Smooth muscle cell (in vitro differentiated cells): ENCODE data around the gene SRGAP3. TPM values are rescaled to one million over a fixed set of nuclear protein-coding genes. Genes with fewer than 3 reads are reported as not detected.

Experiments
- DNase-seq: peaks from one replicate; lab custom pipeline; 2025; ENCODE audit not compliant: unreplicated experiment; lab: John Stamatoyannopoulos, UW
- H2AFZ ChIP-seq: fragments of 200-600 bp; sonication (generic); 2 replicates; pipeline ENCODE4 v1.6.0; 2016; ENCODE audit warnings: antibody characterized with exemption, low read depth, mild to moderate bottlenecking
- H3F3A ChIP-seq: fragments of 200-600 bp; sonication (generic); 2 replicates; pipeline ENCODE4 v1.6.0; 2017; ENCODE audit warnings: antibody characterized with exemption, low read depth
- H3K27ac ChIP-seq: fragments of 200-600 bp; sonication (generic); 2 replicates; pipeline ENCODE4 v1.5.1; 2016; ENCODE audit warnings: low read depth, mild to moderate bottlenecking
- H3K27me3 ChIP-seq: fragments of 200-600 bp; sonication (generic); 2 replicates; pipeline ENCODE4 v1.6.1; 2016; ENCODE audit warnings: low read depth, mild to moderate bottlenecking
- H3K36me3 ChIP-seq: fragments of 200-600 bp; sonication (generic); 2 replicates; pipeline ENCODE4 v1.5.1; 2016; ENCODE audit warnings: low read depth
- H3K4me1 ChIP-seq: fragments of 200-600 bp; sonication (generic); 2 replicates; pipeline ENCODE4 v1.5.1; 2016; ENCODE audit warnings: low read depth
- H3K4me2 ChIP-seq: fragments of 200-600 bp; sonication (generic); 2 replicates; pipeline ENCODE4 v1.6.0; 2016; ENCODE audit warnings: mild to moderate bottlenecking
- H3K4me3 ChIP-seq: fragments of 200-600 bp; sonication (generic); 2 replicates; pipeline ENCODE4 v1.5.1; 2016; ENCODE audit warnings: mild to moderate bottlenecking
- H3K79me2 ChIP-seq: fragments of 200-600 bp; sonication (generic); 2 replicates; pipeline ENCODE4 v1.6.0; 2016; ENCODE audit warnings: low read depth, mild to moderate bottlenecking
- H3K9ac ChIP-seq: fragments of 200-600 bp; sonication (generic); 2 replicates; pipeline ENCODE4 v1.6.0; 2016; ENCODE audit warnings: low read depth
- H3K9me3 ChIP-seq: fragments of 200-600 bp; sonication (generic); replicated peaks from 2 replicates; pipeline ENCODE4 v1.5.1; 2016; ENCODE audit warnings: low read depth
- H4K20me1 ChIP-seq: fragments of 200-600 bp; sonication (generic); 2 replicates; pipeline ENCODE4 v1.6.0; 2016; ENCODE audit warnings: low read depth
- CTCF ChIP-seq: fragments of 200-600 bp; sonication (generic); IDR thresholded peaks from 2 replicates; pipeline ENCODE4 v1.5.1; 2017; ENCODE audit warnings: borderline replicate concordance, mild to moderate bottlenecking, antibody characterized with exemption; ENCODE audit not compliant: insufficient read depth, poor library complexity, severe bottlenecking
- WGBS: methylation state at CpG from one replicate; pipeline ENCODE4 v1.1.7; 2016; ENCODE audit warnings: low lambda C conversion rate; 5-methylcytosine and 5-hydroxymethylcytosine counted together
- polyA plus RNA-seq: library from polyadenylated mRNA; unstranded; fragments of >200 nt; fragmentation: Nextera tagmentation; extraction: Ambion mirVana; gene quantifications from 2 replicates; pipeline ENCODE4 v1.2.1, GENCODE V29; 2016
- total RNA-seq: library from RNA; depleted of rRNA; stranded (reverse); fragments of >200 nt; gene quantifications from 2 replicates; pipeline ENCODE4 v1.2.3, GENCODE V29; 2014

Gene SRGAP3
- total and polyA plus RNA-seq, 2 experiments from 2014 or later: 1.5 to 3.1 TPM

GRCh38 chr3:8972639-8973038 is 276.8 kb downstream of the SRGAP3 start:
- H3K9me3 ChIP-seq: no peaks in the 10 kb centered on the region
- no peaks in the 10 kb centered on the region for H3K36me3 ChIP-seq
- no peaks in the 10 kb centered on the region for H3F3A ChIP-seq
- WGBS: 81% methylated on average over 2 of the region's 2 CpGs
- H4K20me1 ChIP-seq: no peaks in the 10 kb centered on the region
- H3K4me3 ChIP-seq: no peak overlapping the region
- no peak overlapping the region for H3K4me2 ChIP-seq
- no peaks in the 10 kb centered on the region for H3K79me2 ChIP-seq
- no peak overlapping the region for H3K9ac ChIP-seq
- H3K27ac ChIP-seq: no peak overlapping the region
- H3K27me3 ChIP-seq: peaks cover 14% of the 10 kb centered on the region
- TF ChIP-seq CTCF: no peak
- H2AFZ ChIP-seq: no peak overlapping the region
- H3K4me1 ChIP-seq: no peaks in the 10 kb centered on the region
- DNase-seq: no peak

GRCh38 chr3:8970971-8971589 is 278.4 kb downstream of the SRGAP3 start:
- Histone ChIP-seq H3F3A (no peaks in the 10 kb centered on the region), H3K9ac (no peak overlapping the region), H3K27me3 (peaks cover 14% of the 10 kb centered on the region), H4K20me1 (no peaks in the 10 kb centered on the region), H3K27ac (no peak overlapping the region), H3K4me1 (no peaks in the 10 kb centered on the region), H2AFZ (no peak overlapping the region), H3K4me2 (no peak overlapping the region), H3K36me3 (no peaks in the 10 kb centered on the region), H3K4me3 (no peak overlapping the region), H3K79me2 (no peaks in the 10 kb centered on the region), H3K9me3 (no peaks in the 10 kb centered on the region)
- peak; percentile 20 for DNase-seq
- TF ChIP-seq CTCF: peak; percentile 99
- WGBS: 2% methylated on average over 7 of the region's 7 CpGs

GRCh38 chr3:8969241-8969640 is 280.2 kb downstream of the SRGAP3 start:
- Histone ChIP-seq H2AFZ (no peak overlapping the region), H3K4me2 (no peak overlapping the region), H3K36me3 (no peaks in the 10 kb centered on the region), H4K20me1 (no peaks in the 10 kb centered on the region), H3K79me2 (no peaks in the 10 kb centered on the region), H3K9me3 (no peaks in the 10 kb centered on the region), H3K4me1 (no peaks in the 10 kb centered on the region), H3K9ac (no peak overlapping the region), H3K27ac (no peak overlapping the region), H3F3A (no peaks in the 10 kb centered on the region), H3K4me3 (no peak overlapping the region), H3K27me3 (peaks cover 14% of the 10 kb centered on the region)
- no peak for TF ChIP-seq CTCF
- 93% methylated on average over 4 of the region's 4 CpGs for WGBS
- no peak for DNase-seq

GRCh38 chr3:8968375-8968882 is 281.0 kb downstream of the SRGAP3 start:
- TF ChIP-seq CTCF: no peak
- no peak overlapping the region for H3K9ac ChIP-seq
- no peaks in the 10 kb centered on the region for H3K79me2 ChIP-seq
- H3K36me3 ChIP-seq: no peaks in the 10 kb centered on the region
- H2AFZ ChIP-seq: no peak overlapping the region
- no peak for DNase-seq
- H3K4me3 ChIP-seq: no peak overlapping the region
- H3K4me1 ChIP-seq: peaks cover 3% of the 10 kb centered on the region
- peaks cover 14% of the 10 kb centered on the region for H3K27me3 ChIP-seq
- H4K20me1 ChIP-seq: no peaks in the 10 kb centered on the region
- H3F3A ChIP-seq: no peaks in the 10 kb centered on the region
- no peaks in the 10 kb centered on the region for H3K9me3 ChIP-seq
- 87% methylated on average over 5 of the region's 5 CpGs for WGBS
- no peak overlapping the region for H3K27ac ChIP-seq
- H3K4me2 ChIP-seq: no peak overlapping the region
